B cell (primary cell): ENCODE results near the gene CHRNG. TPM values are rescaled to one million over a fixed set of nuclear protein-coding genes. Genes with fewer than 3 reads are reported as not detected.

ENCODE experiments used
- ATAC-seq: fragments of 200-7000 bp; cut with Tn5 transposase; one replicate; pipeline ENCODE4 v1.10.0; 2021; ENCODE audit warnings: low read depth, mild to moderate bottlenecking, moderate number of reproducible peaks, moderate library complexity
- CTCF ChIA-PET: fragments of 350-600 bp; sonication (Branson Sonifier 250); formaldehyde crosslinking; loops from one replicate; lab custom pipeline; 2021; ENCODE audit warnings: antibody characterized with exemption, inconsistent platforms; lab: Charles Lee
- POLR2A ChIA-PET: fragments of 350-600 bp; sonication (Branson Sonifier 250); formaldehyde crosslinking; loops from one replicate; lab custom pipeline; 2021; ENCODE audit warnings: antibody characterized with exemption; lab: Charles Lee
- DNase-seq: peaks from one replicate; pipeline ENCODE4 v3.0.0; 2013
- H2AFZ ChIP-seq: 2 replicates; pipeline ENCODE4 v1.6.1; 2012; ENCODE audit warnings: mild to moderate bottlenecking, low read depth, low read length; ENCODE audit not compliant: insufficient read depth, poor library complexity, severe bottlenecking
- H3K27ac ChIP-seq, 2 donors: 1 replicate in 1 of 2; 2 replicates in 1 of 2; pipeline ENCODE4 v1.5.1; 2012 to 2013; ENCODE audit warnings: low read length in 2 of 2, mild to moderate bottlenecking in 2 of 2, moderate library complexity in 1 of 2
- H3K27me3 ChIP-seq, 4 experiments: fragments of 200-600 bp in 1 of 4; sonication (generic) in 1 of 4; replicated peaks in 1 of 4; 1 replicate in 2 of 4; 2 replicates in 2 of 4; pipeline versions ENCODE4 v1.6.1 to v1.7.0; 2013 to 2016; ENCODE audit warnings: low read length in 3 of 4, mild to moderate bottlenecking in 2 of 4, mixed read lengths in 1 of 4, moderate library complexity in 1 of 4; ENCODE audit not compliant: insufficient read depth in 4 of 4, control insufficient read depth in 3 of 4; ENCODE audit errors: control extremely low read depth in 1 of 4
- H3K36me3 ChIP-seq, 2 experiments: replicated peaks in 1 of 2; 1 replicate in 1 of 2; 2 replicates in 1 of 2; pipeline versions ENCODE4 v1.6.1 to v1.7.1; 2013; ENCODE audit warnings: low read length in 1 of 2; ENCODE audit not compliant: insufficient read depth in 2 of 2, control insufficient read depth in 1 of 2; ENCODE audit errors: control extremely low read depth in 1 of 2, extremely low read depth in 1 of 2
- H3K4me1 ChIP-seq, 2 donors: fragments of 200-600 bp in 1 of 2; sonication (generic) in 1 of 2; 1 replicate in 1 of 2; 2 replicates in 1 of 2; pipeline versions ENCODE4 v1.5.1 to v1.6.1; 2013 to 2017; ENCODE audit warnings: low read length in 2 of 2; ENCODE audit not compliant: control insufficient read depth in 2 of 2, insufficient read depth in 2 of 2
- H3K4me2 ChIP-seq: replicated peaks from 2 replicates; pipeline ENCODE3; 2012; ENCODE audit warnings: mild to moderate bottlenecking, low read depth, low read length; ENCODE audit not compliant: poor library complexity, severe bottlenecking
- H3K4me3 ChIP-seq, 5 experiments: fragments of 200-600 bp in 1 of 5; sonication (generic) in 1 of 5; 1 replicate in 3 of 5; 2 replicates in 2 of 5; pipeline versions ENCODE4 v1.5.1 to v1.7.0; 2011 to 2016; ENCODE audit warnings: low read length in 4 of 5, mild to moderate bottlenecking in 4 of 5, low read depth in 2 of 5, control low read depth in 1 of 5, moderate library complexity in 1 of 5; ENCODE audit not compliant: insufficient read depth in 1 of 5; ENCODE audit errors: control extremely low read depth in 1 of 5, extremely low read depth in 1 of 5
- H3K79me2 ChIP-seq: fragments of 200-600 bp; sonication (generic); one replicate; pipeline ENCODE4 v1.6.0; 2016; ENCODE audit warnings: low read length; ENCODE audit not compliant: control insufficient read depth, insufficient read depth
- H3K9ac ChIP-seq: fragments of 200-600 bp; sonication (generic); 2 replicates; pipeline ENCODE4 v1.6.1; 2017; ENCODE audit warnings: mild to moderate bottlenecking, low read length, moderate library complexity
- H3K9me3 ChIP-seq, 3 donors: one replicate each; pipeline versions ENCODE4 v1.6.1 to v1.7.1; 2013; ENCODE audit warnings: low read length in 2 of 3; ENCODE audit not compliant: control insufficient read depth in 2 of 3, insufficient read depth in 1 of 3; ENCODE audit errors: control extremely low read depth in 1 of 3
- H4K20me1 ChIP-seq: 2 replicates; pipeline ENCODE4 v1.6.0; 2012; ENCODE audit warnings: mild to moderate bottlenecking, low read length; ENCODE audit not compliant: insufficient read depth, control insufficient read depth, poor library complexity, severe bottlenecking
- H3K27ac Mint-ChIP-seq: one replicate; pipeline ENCODE4 v1.8.0; 2021; ENCODE audit warnings: mixed read lengths
- H3K27me3 Mint-ChIP-seq: one replicate; pipeline ENCODE4 v1.8.0; 2021; ENCODE audit warnings: mixed read lengths
- H3K4me1 Mint-ChIP-seq: one replicate; pipeline ENCODE4 v1.8.0; 2021; ENCODE audit warnings: mixed read lengths
- H3K4me3 Mint-ChIP-seq: one replicate; pipeline ENCODE4 v1.8.0; 2021; ENCODE audit warnings: mixed read lengths
- H3K9me3 Mint-ChIP-seq: one replicate; pipeline ENCODE4 v1.8.0; 2022; ENCODE audit warnings: mixed read lengths; ENCODE audit not compliant: insufficient read depth
- EZH2 ChIP-seq: IDR thresholded peaks from 2 replicates; pipeline ENCODE4 v1.6.1; 2012; ENCODE audit warnings: borderline replicate concordance, low read depth, mild to moderate bottlenecking, moderate library complexity, low read length; ENCODE audit not compliant: insufficient read depth, poor library complexity, severe bottlenecking
- WGBS: methylation state at CpG from one replicate; pipeline ENCODE4 v1.1.5; 2013; ENCODE audit warnings: missing lambda C conversion rate; ENCODE audit not compliant: insufficient coverage; 5-methylcytosine and 5-hydroxymethylcytosine counted together
- intact Hi-C: fragments of 100-400 bp; cut with micrococcal nuclease; formaldehyde crosslinking; loops from one replicate; pipeline ENCODE4 v1.10.0; 2022
- polyA plus RNA-seq: library from polyadenylated mRNA; depleted of rRNA; stranded (reverse); fragments of >200 nt; gene quantifications from 2 replicates; pipeline ENCODE4 v1.2.3, GENCODE V29; 2012
- total RNA-seq, 2 donors: library from RNA; stranded (reverse); fragments of 120-200 nt in 1 of 2; gene quantifications; 1 replicate in 1 of 2; 2 replicates in 1 of 2; pipeline versions ENCODE4 v1.2.3 to v1.2.4, GENCODE V29; 2013 to 2022
- TF ChIP-seq, protein P1 (sequence below): fragments of 200-600 bp; IDR thresholded peaks from one replicate; pipeline ENCODE4 v1.8.0; 2022; ENCODE audit warnings: antibody characterized with exemption, mild to moderate bottlenecking

The CHRNG gene
- total and polyA plus RNA-seq, 2 donors (not counting 1 experiment from before 2014, with no cell fraction given), result not detected

DNA sequence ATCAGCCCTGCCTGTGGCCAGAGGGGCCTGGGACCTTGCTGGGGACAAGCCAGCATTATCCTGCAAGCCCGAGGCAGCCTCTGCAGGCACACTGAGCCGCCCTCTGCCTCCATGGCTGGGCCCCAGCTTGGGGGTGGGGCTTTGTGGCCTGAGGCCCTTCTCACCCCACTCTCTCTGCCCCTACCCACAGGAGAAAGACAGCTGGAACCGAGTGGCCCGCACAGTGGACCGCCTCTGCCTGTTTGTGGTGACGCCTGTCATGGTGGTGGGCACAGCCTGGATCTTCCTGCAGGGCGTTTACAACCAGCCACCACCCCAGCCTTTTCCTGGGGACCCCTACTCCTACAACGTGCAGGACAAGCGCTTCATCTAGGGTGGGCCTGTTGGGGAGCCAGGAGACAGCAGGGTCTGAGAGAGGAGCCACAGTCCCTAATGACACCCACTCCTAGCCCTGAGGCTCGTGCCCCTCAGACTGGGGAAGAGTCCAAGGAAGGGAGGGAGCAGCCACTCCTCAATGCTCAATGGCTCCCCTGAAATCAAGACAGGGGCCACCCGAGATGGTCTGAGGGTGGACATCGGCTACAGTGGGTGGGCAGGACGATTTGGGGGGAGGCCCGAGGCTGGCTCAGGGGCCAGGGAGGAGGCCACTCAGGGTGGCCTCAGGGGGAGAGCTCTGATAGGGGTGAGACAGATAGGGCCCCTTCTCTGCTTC, 4.4 kb upstream of the CHRNG start:
- Histone ChIP-seq H2AFZ (no peak overlapping the region), H3K4me3 (no peak overlapping the region), H3K4me2 (no peak overlapping the region), H3K9me3 (peaks cover 0 to 23% (median 7%) of the 10 kb centered on the region in 3 donors), H3K36me3 (no peaks in the 10 kb centered on the region), H3K79me2 (no peaks in the 10 kb centered on the region), H3K9ac (no peak overlapping the region), H3K27ac (no peak overlapping the region), H3K27me3 (peaks cover 0 to 22% (median 8%) of the 10 kb centered on the region in 4 experiments), H4K20me1 (no peaks in the 10 kb centered on the region), H3K4me1 (peaks cover 0 to 9% of the 10 kb centered on the region in 2 donors)
- H3K4me3 Mint-ChIP-seq, result no peak overlapping the region
- H3K27ac Mint-ChIP-seq, result no peak overlapping the region
- H3K9me3 Mint-ChIP-seq, result peaks cover 5% of the 10 kb centered on the region
- H3K4me1 Mint-ChIP-seq, result peaks cover 8% of the 10 kb centered on the region
- intact Hi-C loops, result no loop called here
- H3K27me3 Mint-ChIP-seq, result peaks cover 27% of the 10 kb centered on the region
- ChIA-PET POLR2A (no interaction called here), CTCF (no interaction called here)
- WGBS, result 86% methylated on average over 6 of the region's 14 CpGs
- DNase-seq (no peak), ATAC-seq (no peak)
- no peak for TF ChIP-seq EZH2
- TF ChIP-seq, protein P1, sequence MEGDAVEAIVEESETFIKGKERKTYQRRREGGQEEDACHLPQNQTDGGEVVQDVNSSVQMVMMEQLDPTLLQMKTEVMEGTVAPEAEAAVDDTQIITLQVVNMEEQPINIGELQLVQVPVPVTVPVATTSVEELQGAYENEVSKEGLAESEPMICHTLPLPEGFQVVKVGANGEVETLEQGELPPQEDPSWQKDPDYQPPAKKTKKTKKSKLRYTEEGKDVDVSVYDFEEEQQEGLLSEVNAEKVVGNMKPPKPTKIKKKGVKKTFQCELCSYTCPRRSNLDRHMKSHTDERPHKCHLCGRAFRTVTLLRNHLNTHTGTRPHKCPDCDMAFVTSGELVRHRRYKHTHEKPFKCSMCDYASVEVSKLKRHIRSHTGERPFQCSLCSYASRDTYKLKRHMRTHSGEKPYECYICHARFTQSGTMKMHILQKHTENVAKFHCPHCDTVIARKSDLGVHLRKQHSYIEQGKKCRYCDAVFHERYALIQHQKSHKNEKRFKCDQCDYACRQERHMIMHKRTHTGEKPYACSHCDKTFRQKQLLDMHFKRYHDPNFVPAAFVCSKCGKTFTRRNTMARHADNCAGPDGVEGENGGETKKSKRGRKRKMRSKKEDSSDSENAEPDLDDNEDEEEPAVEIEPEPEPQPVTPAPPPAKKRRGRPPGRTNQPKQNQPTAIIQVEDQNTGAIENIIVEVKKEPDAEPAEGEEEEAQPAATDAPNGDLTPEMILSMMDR, result no peak

- WGBS, result 97% methylated on average over 3 of the region's 5 CpGs
- Mint-ChIP-seq H3K27me3 (peaks cover 27% of the 10 kb centered on the region), H3K4me1 (peaks cover 10% of the 10 kb centered on the region), H3K27ac (no peak overlapping the region), H3K4me3 (no peak overlapping the region), H3K9me3 (peaks cover 5% of the 10 kb centered on the region)
- Histone ChIP-seq H3K79me2 (no peaks in the 10 kb centered on the region), H3K27ac (no peak overlapping the region), H2AFZ (no peak overlapping the region), H3K4me2 (no peak overlapping the region), H3K27me3 (peaks cover 0 to 22% (median 8%) of the 10 kb centered on the region in 4 experiments), H3K4me3 (no peak overlapping the region), H3K36me3 (no peaks in the 10 kb centered on the region), H4K20me1 (no peaks in the 10 kb centered on the region), H3K9me3 (peaks cover 0 to 23% (median 7%) of the 10 kb centered on the region in 3 donors), H3K4me1 (peaks cover 0 to 9% of the 10 kb centered on the region in 2 donors), H3K9ac (no peak overlapping the region)
- intact Hi-C loops, result no loop called here
- DNase-seq, result no peak
- ChIA-PET POLR2A (no interaction called here), CTCF (no interaction called here)
- ATAC-seq, result no peak
- TF ChIP-seq, protein P1, result no peak
- TF ChIP-seq EZH2, result no peak
Observed at GRCh38 chr2:232535761-232536530, 3.5 kb upstream of the CHRNG start.
